SK-N-SH (cell line): Measurements from ENCODE around the gene PDE4A. TPM values are rescaled to one million over a fixed set of nuclear protein-coding genes. Genes with fewer than 3 reads are reported as not detected.
"Not testable (repeated sequence)": the region's sequence is repeated elsewhere in the genome, so short reads cannot be mapped to it uniquely, and the experiment has no call there.

Source experiments
- CTCF ChIA-PET: fragments of 300-600, 350-600 bp; formaldehyde crosslinking; extraction: SDS; loops from one replicate; lab custom pipeline; 2021; lab: Yijun Ruan, JAX
- POLR2A ChIA-PET: fragments of 350-600 bp; sonication (Branson Sonifier 250); formaldehyde crosslinking; extraction: SDS; loops from one replicate; lab custom pipeline; 2020; ENCODE audit warnings: antibody characterized with exemption, inconsistent platforms; lab: Yijun Ruan, JAX
- DNase-seq: peaks from one replicate; pipeline ENCODE4 v3.0.0; 2012
- H2AFZ ChIP-seq: fragments of 200-600 bp; sonication (generic); 2 replicates; pipeline ENCODE4 v1.8.1; 2016; ENCODE audit warnings: antibody characterized with exemption, mild to moderate bottlenecking, low read depth
- H3F3A ChIP-seq: fragments of 200-600 bp; sonication (generic); replicated peaks from 2 replicates; pipeline ENCODE3; 2016; ENCODE audit warnings: antibody characterized with exemption, mild to moderate bottlenecking; ENCODE audit not compliant: insufficient read depth
- H3K27ac ChIP-seq, 2 experiments: fragments of 200-500 bp in 1 of 2; fragments of 200-600 bp in 1 of 2; sonication (Bioruptor generic) in 1 of 2; sonication (generic), shearing (Covaris generic) in 1 of 2; 2 replicates each; pipeline versions ENCODE4 v1.5.1 to v1.6.1; 2014 to 2016; ENCODE audit warnings: low read depth in 2 of 2, inconsistent platforms in 1 of 2, low read length in 1 of 2, mild to moderate bottlenecking in 1 of 2, mixed read lengths in 1 of 2
- H3K27me3 ChIP-seq: fragments of 200-600 bp; sonication (generic), shearing (Covaris generic); 2 replicates; pipeline ENCODE4 v1.6.1; 2016; ENCODE audit warnings: mixed run types; ENCODE audit not compliant: insufficient read depth
- H3K36me3 ChIP-seq, 2 experiments: fragments of 200-500 bp in 1 of 2; fragments of 200-600 bp in 1 of 2; sonication (Bioruptor generic) in 1 of 2; sonication (generic) in 1 of 2; replicated peaks in 1 of 2; 2 replicates each; pipeline versions ENCODE3 to v1.5.1; 2014 to 2016; ENCODE audit warnings: low read length in 1 of 2, mild to moderate bottlenecking in 1 of 2; ENCODE audit not compliant: insufficient read depth in 2 of 2, control insufficient read depth in 1 of 2
- H3K4me1 ChIP-seq, 2 experiments: fragments of 200-500 bp in 1 of 2; fragments of 200-600 bp in 1 of 2; sonication (Bioruptor generic) in 1 of 2; sonication (generic), shearing (Covaris generic) in 1 of 2; 2 replicates each; pipeline versions ENCODE4 v1.5.1 to v1.6.1; 2014 to 2016; ENCODE audit warnings: low read depth in 1 of 2, low read length in 1 of 2, mixed run types in 1 of 2; ENCODE audit not compliant: insufficient read depth in 2 of 2, control insufficient read depth in 1 of 2
- H3K4me2 ChIP-seq: fragments of 200-600 bp; sonication (generic), shearing (Covaris generic); 2 replicates; pipeline ENCODE4 v1.6.1; 2017; ENCODE audit warnings: mixed run types
- H3K4me3 ChIP-seq, 2 experiments: fragments of 200-500 bp in 1 of 2; fragments of 200-600 bp in 1 of 2; sonication (Bioruptor generic) in 1 of 2; sonication (generic), shearing (Covaris generic) in 1 of 2; 2 replicates each; pipeline versions ENCODE4 v1.5.1 to v1.8.1; 2014 to 2016; ENCODE audit warnings: low read depth in 2 of 2, inconsistent platforms in 1 of 2, low read length in 1 of 2, mild to moderate bottlenecking in 1 of 2, mixed read lengths in 1 of 2, moderate library complexity in 1 of 2
- H3K79me2 ChIP-seq: fragments of 200-600 bp; sonication (generic); 2 replicates; pipeline ENCODE4 v1.8.1; 2017; ENCODE audit warnings: mild to moderate bottlenecking; ENCODE audit not compliant: insufficient read depth
- H3K9ac ChIP-seq: fragments of 200-600 bp; sonication (generic); 2 replicates; pipeline ENCODE4 v1.6.1; 2017; ENCODE audit warnings: mixed run types
- H3K9me2 ChIP-seq: fragments of 200-600 bp; sonication (generic); 2 replicates; pipeline ENCODE4 v1.6.1; 2017; ENCODE audit warnings: mixed run types
- H3K9me3 ChIP-seq: fragments of 200-600 bp; sonication (generic); 2 replicates; pipeline ENCODE4 v1.6.1; 2017; ENCODE audit warnings: mixed run types, mild to moderate bottlenecking, moderate library complexity
- H4K20me1 ChIP-seq: fragments of 200-600 bp; sonication (generic); 2 replicates; pipeline ENCODE4 v1.6.1; 2017; ENCODE audit warnings: mild to moderate bottlenecking, mixed run types; ENCODE audit not compliant: insufficient read depth
- FOSL2 ChIP-seq: IDR thresholded peaks from 2 replicates; pipeline ENCODE4 v1.4.0; 2012; ENCODE audit warnings: low read depth, mild to moderate bottlenecking, moderate library complexity, borderline replicate concordance
- JUND ChIP-seq: IDR thresholded peaks from 2 replicates; pipeline ENCODE4 v1.4.0; 2012
- MAX ChIP-seq: IDR thresholded peaks from 2 replicates; pipeline ENCODE4 v1.4.0; 2012; ENCODE audit warnings: low read depth
- MEF2A ChIP-seq: IDR thresholded peaks from 2 replicates; pipeline ENCODE4 v1.4.0; 2012; ENCODE audit warnings: low read depth, borderline replicate concordance
- MXI1 ChIP-seq: IDR thresholded peaks from 2 replicates; pipeline ENCODE4 v1.6.1; 2012; ENCODE audit warnings: mild to moderate bottlenecking, low read depth, low read length, improper control_type of control experiment
- POLR2AphosphoS5 ChIP-seq: IDR thresholded peaks from 2 replicates; pipeline ENCODE4 v1.6.1; 2012; ENCODE audit warnings: low read depth, low read length
- RCOR1 ChIP-seq: fragments of 150-350 bp; IDR thresholded peaks from 2 replicates; pipeline ENCODE4 v1.6.1; 2017; ENCODE audit warnings: antibody characterized with exemption, low read length
- REST ChIP-seq: IDR thresholded peaks from 2 replicates; pipeline ENCODE4 v1.6.1; 2012; ENCODE audit warnings: mild to moderate bottlenecking, low read depth, low read length, moderate library complexity
- RFX5 ChIP-seq: IDR thresholded peaks from 2 replicates; pipeline ENCODE4 v1.6.1; 2012; ENCODE audit warnings: mild to moderate bottlenecking, improper control_type of control experiment, low read length
- SIN3A ChIP-seq: IDR thresholded peaks from 2 replicates; pipeline ENCODE4 v1.6.1; 2012; ENCODE audit warnings: low read depth, mild to moderate bottlenecking, low read length, moderate library complexity, borderline replicate concordance
- TCF12 ChIP-seq: IDR thresholded peaks from 2 replicates; pipeline ENCODE4 v1.4.0; 2012
- USF1 ChIP-seq: IDR thresholded peaks from 2 replicates; pipeline ENCODE4 v1.4.0; 2012; ENCODE audit warnings: low read depth, borderline replicate concordance
- WGBS: methylation state at CpG from one replicate; pipeline ENCODE4 v1.1.6; 2017; ENCODE audit warnings: low lambda C conversion rate; 5-methylcytosine and 5-hydroxymethylcytosine counted together
- polyA plus RNA-seq, 3 experiments: library from polyadenylated mRNA; depleted of rRNA; stranded (reverse); fragments of >200 nt; gene quantifications; 2 replicates each; pipeline ENCODE4 v1.2.3, GENCODE V29; 2012

The PDE4A gene
- polyA plus RNA-seq, 1 of the 3 experiments (the other 2 are of a cell fraction) = 2.9 TPM

GRCh38 chr19:10453852-10454251, 33.5 kb downstream of the PDE4A start:
- 100% methylated on average over 1 of the region's 4 CpGs for WGBS
- no peak for DNase-seq
- no peaks in the 10 kb centered on the region for H3K9me3 ChIP-seq
- no peak overlapping the region for H3K27ac ChIP-seq
- CTCF ChIA-PET = interaction anchor here (0.7 to 2.1 kb wide), 7 partner anchors 9 to 184 kb away, joined by 3 to 9 read pairs (median 4); no protein-coding TSS in a partner anchor
- H3K4me2 ChIP-seq = no peak overlapping the region
- no peak for TF ChIP-seq SIN3A
- no peak for TF ChIP-seq RCOR1
- TF ChIP-seq FOSL2 = no peak
- H2AFZ ChIP-seq = no peak overlapping the region
- no peaks in the 10 kb centered on the region for H3F3A ChIP-seq
- peaks cover 0 to 12% of the 10 kb centered on the region in 2 experiments; a peak in 1 of 4 replicates for H3K4me1 ChIP-seq
- POLR2A ChIA-PET = no interaction called here
- no peaks in the 10 kb centered on the region for H3K9me2 ChIP-seq
- H4K20me1 ChIP-seq = no peaks in the 10 kb centered on the region
- H3K79me2 ChIP-seq = no peaks in the 10 kb centered on the region
- H3K9ac ChIP-seq = no peak overlapping the region
- no peak overlapping the region for H3K4me3 ChIP-seq
- H3K36me3 ChIP-seq = no peaks in the 10 kb centered on the region
- H3K27me3 ChIP-seq = no peaks in the 10 kb centered on the region

GRCh38 chr19:10454267-10454666, 33.9 kb downstream of the PDE4A start:
- H3F3A ChIP-seq = no peaks in the 10 kb centered on the region
- no peaks in the 10 kb centered on the region for H3K9me3 ChIP-seq
- ChIA-PET POLR2A (no interaction called here), CTCF (interaction anchor here (0.7 to 2.1 kb wide), 6 partner anchors 10 to 49 kb away, joined by 3 to 9 read pairs (median 4); no protein-coding TSS in a partner anchor)
- H3K36me3 ChIP-seq = no peaks in the 10 kb centered on the region
- no peaks in the 10 kb centered on the region for H3K9me2 ChIP-seq
- DNase-seq = peak; percentile 86
- WGBS = 43% methylated on average over 2 of the region's 5 CpGs
- H3K9ac ChIP-seq = no peak overlapping the region
- H3K4me1 ChIP-seq = peaks cover 0 to 12% of the 10 kb centered on the region in 2 experiments; a peak in 1 of 4 replicates
- H3K4me2 ChIP-seq = no peak overlapping the region
- no peaks in the 10 kb centered on the region for H3K27me3 ChIP-seq
- no peak overlapping the region for H3K4me3 ChIP-seq
- H2AFZ ChIP-seq = no peak overlapping the region
- peak; percentile 98 for TF ChIP-seq RFX5
- TF ChIP-seq SIN3A = no peak
- TF ChIP-seq MXI1 = peak; percentile 53; the same call in 1 of the 2 replicates
- TF ChIP-seq, all 33 proteins: peak for 2
- H3K79me2 ChIP-seq = no peaks in the 10 kb centered on the region
- no peak overlapping the region for H3K27ac ChIP-seq
- no peaks in the 10 kb centered on the region for H4K20me1 ChIP-seq

GRCh38 chr19:10458733-10459132, 38.4 kb downstream of the PDE4A start:
- H3K9me2 ChIP-seq, H4K20me1 ChIP-seq, H3K9me3 ChIP-seq, DNase-seq, POLR2A ChIA-PET, H3K4me2 ChIP-seq, H3K36me3 ChIP-seq, H3K27me3 ChIP-seq, H3K4me3 ChIP-seq, H3K79me2 ChIP-seq, H3F3A ChIP-seq, H3K27ac ChIP-seq, H2AFZ ChIP-seq, H3K9ac ChIP-seq: not testable (repeated sequence)
- 92% methylated on average over 7 of the region's 7 CpGs for WGBS
- CTCF ChIA-PET = interaction anchor here (1.4 kb wide), 1 partner anchor 41 kb away, joined by 10 read pairs; no protein-coding TSS in a partner anchor
- H3K4me1 ChIP-seq = peaks cover 0 to 14% of the 10 kb centered on the region in 2 experiments; a peak in 1 of 4 replicates

- no peaks in the 10 kb centered on the region for H3K27me3 ChIP-seq
- no peaks in the 10 kb centered on the region for H4K20me1 ChIP-seq
- 34% methylated on average over 8 of the region's 8 CpGs for WGBS
- no peak overlapping the region for H3K27ac ChIP-seq
- H3K4me1 ChIP-seq = peaks cover 0 to 4% of the 10 kb centered on the region in 2 experiments; a peak in 1 of 4 replicates
- no peak overlapping the region for H2AFZ ChIP-seq
- H3K4me2 ChIP-seq = no peak overlapping the region
- no peak overlapping the region for H3K9ac ChIP-seq
- H3F3A ChIP-seq = peaks cover 8% of the 10 kb centered on the region
- H3K9me3 ChIP-seq = no peaks in the 10 kb centered on the region
- no peaks in the 10 kb centered on the region for H3K9me2 ChIP-seq
- no peaks in the 10 kb centered on the region for H3K79me2 ChIP-seq
- no peak overlapping the region for H3K4me3 ChIP-seq
- no peak for DNase-seq
- H3K36me3 ChIP-seq = no peaks in the 10 kb centered on the region
- CTCF ChIA-PET = interaction anchor here (1.0 to 1.6 kb wide), 4 partner anchors 12 to 239 kb away, joined by 3 to 4 read pairs (median 3); no protein-coding TSS in a partner anchor
- POLR2A ChIA-PET = no interaction called here
- TF ChIP-seq USF1 = no peak
- no peak for TF ChIP-seq RCOR1
- no peak for TF ChIP-seq MEF2A
- TF ChIP-seq REST = no peak
- TF ChIP-seq TCF12 = no peak
- no peak for TF ChIP-seq JUND
- TF ChIP-seq POLR2AphosphoS5 = no peak
- TF ChIP-seq MAX = no peak
Measured at GRCh38 chr19:10460714-10461046, 40.3 kb downstream of the PDE4A start.
